Left ventricle myocardium superior (tissue), 1 donor: Measurements from ENCODE around the gene NNAT. TPM values are rescaled to one million over a fixed set of nuclear protein-coding genes. Genes with fewer than 3 reads are reported as not detected.
A peak's percentile ranks its signal among the peaks of the same experiment; 100 is the strongest.

Source experiments
- ATAC-seq: fragments of 200-7000 bp; cut with Tn5 transposase; one replicate; pipeline ENCODE4 v1.9.1; 2020; ENCODE audit warnings: mild to moderate bottlenecking, moderate library complexity
- DNase-seq: peaks from one replicate; pipeline ENCODE4 v3.0.0-alpha.2; 2020
- intact Hi-C: fragments of 100-400 bp; cut with micrococcal nuclease; formaldehyde crosslinking; loops from one replicate; pipeline ENCODE4 v1.11.0; 2022
- total RNA-seq: library from RNA; stranded (reverse); fragmentation: NEBNext Ultra II Directional; extraction: Animal tissue kit (Norgen Biotek cat#: 25700); gene quantifications from one replicate; pipeline ENCODE4 v1.2.1, GENCODE V29; 2021
- donor health status: DM: no; HTN: yes; CAD: no; lungs with severe emphysema.

Gene NNAT
- total RNA-seq, 1 donor from 2014 or later, result 0.25 TPM

- intact Hi-C loops, result no loop called here
- DNase-seq, result no peak
- no peak for ATAC-seq
Observed at GRCh38 chr20:37556538-37556937, 35.5 kb downstream of the NNAT start.

- intact Hi-C loops, result no loop called here
- DNase-seq, result no peak
- no peak for ATAC-seq
Observed at GRCh38 chr20:37558306-37558705, 37.3 kb downstream of the NNAT start.

- DNase-seq (no peak), ATAC-seq (no peak)
- intact Hi-C loops, result no loop called here
Observed at GRCh38 chr20:37558779-37559178, 37.7 kb downstream of the NNAT start.

GRCh38 chr20:37559312-37560027 lies 38.4 kb downstream of the NNAT start:
- no peak for DNase-seq
- ATAC-seq, result no peak
- intact Hi-C loops, result loop anchor here (10.0 kb wide), 1 partner anchor 665 kb away; no protein-coding TSS in a partner anchor

GRCh38 chr20:37560629-37561028 lies 39.6 kb downstream of the NNAT start:
- ATAC-seq, result no peak

GRCh38 chr20:37562695-37563480 lies 41.8 kb downstream of the NNAT start:
- intact Hi-C loops, result loop anchor here (10.0 kb wide), 1 partner anchor 662 kb away; no protein-coding TSS in a partner anchor
- no peak for DNase-seq
- no peak for ATAC-seq

More at GRCh38 chr20:37560629-37561028, 39.6 kb downstream of the NNAT start:
- intact Hi-C loops, result loop anchor here (10.0 kb wide), 1 partner anchor 664 kb away; no protein-coding TSS in a partner anchor
- DNase-seq, result no peak

GRCh38 chr20:37564016-37564387 lies 43.0 kb downstream of the NNAT start:
- DNase-seq, result no peak
- ATAC-seq, result no peak
- intact Hi-C loops, result loop anchor here (10.0 kb wide), 1 partner anchor 661 kb away; no protein-coding TSS in a partner anchor

- DNase-seq (peak; percentile 65), ATAC-seq (peak; percentile 73)
- intact Hi-C loops, result loop anchor here (10.0 kb wide), 1 partner anchor 660 kb away; no protein-coding TSS in a partner anchor
Observed at GRCh38 chr20:37564388-37565133, 43.5 kb downstream of the NNAT start.

- intact Hi-C loops, result loop anchor here (10.0 kb wide), 1 partner anchor 660 kb away; no protein-coding TSS in a partner anchor
- ATAC-seq, result no peak
- DNase-seq, result no peak
Observed at GRCh38 chr20:37565134-37565811, 44.2 kb downstream of the NNAT start.

GRCh38 chr20:37566590-37567330 lies 45.7 kb downstream of the NNAT start:
- DNase-seq (no peak), ATAC-seq (no peak)
- intact Hi-C loops, result loop anchor here (10.0 kb wide), 1 partner anchor 658 kb away; no protein-coding TSS in a partner anchor

- DNase-seq, result no peak
- intact Hi-C loops, result loop anchor here (10.0 kb wide), 1 partner anchor 658 kb away; no protein-coding TSS in a partner anchor
- no peak for ATAC-seq
Observed at GRCh38 chr20:37567331-37567665, 46.2 kb downstream of the NNAT start.

GRCh38 chr20:37567671-37568588 lies 46.9 kb downstream of the NNAT start:
- DNase-seq (no peak), ATAC-seq (no peak)
- intact Hi-C loops, result loop anchor here (10.0 kb wide), 1 partner anchor 657 kb away; no protein-coding TSS in a partner anchor

GRCh38 chr20:37570419-37570818 lies 49.4 kb downstream of the NNAT start:
- no peak for DNase-seq
- intact Hi-C loops, result no loop called here
- ATAC-seq, result no peak

GRCh38 chr20:37571033-37571432 lies 50.0 kb downstream of the NNAT start:
- no peak for ATAC-seq
- DNase-seq, result no peak
- intact Hi-C loops, result no loop called here
